ENCODE data around the gene ANKRD44.

GRCh38 chr2:197034292-197034691, 276.3 kb downstream of the ANKRD44 start:
- TF ChIP-seq CTCF (conservative IDR thresholded peaks at IDR 0.05; ENCODE audit: low read length) (no peak), EZH2phosphoT487 (IDR thresholded peaks at IDR 0.05; ENCODE audit: borderline replicate concordance) (no peak)
